Ishikawa (cell line): Measurements from ENCODE around the gene LRRC49.

Source experiments
- CEBPB ChIP-seq: IDR thresholded peaks from 2 replicates; pipeline ENCODE4 v1.6.1; 2012
- CREB1 ChIP-seq: IDR thresholded peaks from 2 replicates; pipeline ENCODE4 v1.6.1; 2012; ENCODE audit warnings: low read depth
- EGR1 ChIP-seq: IDR thresholded peaks from 2 replicates; pipeline ENCODE4 v1.6.1; 2012
- EP300 ChIP-seq: IDR thresholded peaks from 2 replicates; pipeline ENCODE4 v1.6.1; 2012; ENCODE audit warnings: borderline replicate concordance
- FOXM1 ChIP-seq: IDR thresholded peaks from 2 replicates; pipeline ENCODE4 v1.6.1; 2012; ENCODE audit warnings: low read depth, borderline replicate concordance
- NFIC ChIP-seq: IDR thresholded peaks from 2 replicates; pipeline ENCODE4 v1.6.1; 2012
- RAD21 ChIP-seq: IDR thresholded peaks from 2 replicates; pipeline ENCODE4 v1.6.1; 2012; ENCODE audit warnings: low read depth
- TAF1 ChIP-seq: IDR thresholded peaks from 2 replicates; pipeline ENCODE4 v1.6.1; 2012; ENCODE audit warnings: low read depth, mild to moderate bottlenecking
- TCF12 ChIP-seq: IDR thresholded peaks from 2 replicates; pipeline ENCODE4 v1.6.1; 2012; ENCODE audit warnings: low read depth
- TEAD4 ChIP-seq: IDR thresholded peaks from 2 replicates; pipeline ENCODE4 v1.6.1; 2012
- USF1 ChIP-seq: IDR thresholded peaks from 2 replicates; pipeline ENCODE4 v1.6.1; 2012
- YY1 ChIP-seq: IDR thresholded peaks from 2 replicates; pipeline ENCODE4 v1.6.1; 2012; ENCODE audit warnings: low read depth
- ZBTB7A ChIP-seq: IDR thresholded peaks from 2 replicates; pipeline ENCODE4 v1.6.1; 2012; ENCODE audit warnings: low read depth
- TF ChIP-seq, protein P1 (sequence below): IDR thresholded peaks from 2 replicates; pipeline ENCODE4 v1.6.1; 2012
- TF ChIP-seq, protein P2 (sequence below): IDR thresholded peaks from 2 replicates; pipeline ENCODE4 v1.6.1; 2012; ENCODE audit warnings: low read depth, mild to moderate bottlenecking

LRRC49 gene

GRCh38 chr15:70859322-70859908 lies 33.2 kb upstream of the LRRC49 start:
- TF ChIP-seq NFIC (no peak), EP300 (no peak), FOXM1 (no peak), CREB1 (no peak), TCF12 (no peak), CEBPB (no peak), RAD21 (no peak), YY1 (no peak), ZBTB7A (no peak), USF1 (no peak), EGR1 (no peak), TAF1 (no peak), TEAD4 (no peak)
- TF ChIP-seq, protein P1, sequence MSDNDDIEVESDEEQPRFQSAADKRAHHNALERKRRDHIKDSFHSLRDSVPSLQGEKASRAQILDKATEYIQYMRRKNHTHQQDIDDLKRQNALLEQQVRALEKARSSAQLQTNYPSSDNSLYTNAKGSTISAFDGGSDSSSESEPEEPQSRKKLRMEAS: no peak
- TF ChIP-seq, protein P2, sequence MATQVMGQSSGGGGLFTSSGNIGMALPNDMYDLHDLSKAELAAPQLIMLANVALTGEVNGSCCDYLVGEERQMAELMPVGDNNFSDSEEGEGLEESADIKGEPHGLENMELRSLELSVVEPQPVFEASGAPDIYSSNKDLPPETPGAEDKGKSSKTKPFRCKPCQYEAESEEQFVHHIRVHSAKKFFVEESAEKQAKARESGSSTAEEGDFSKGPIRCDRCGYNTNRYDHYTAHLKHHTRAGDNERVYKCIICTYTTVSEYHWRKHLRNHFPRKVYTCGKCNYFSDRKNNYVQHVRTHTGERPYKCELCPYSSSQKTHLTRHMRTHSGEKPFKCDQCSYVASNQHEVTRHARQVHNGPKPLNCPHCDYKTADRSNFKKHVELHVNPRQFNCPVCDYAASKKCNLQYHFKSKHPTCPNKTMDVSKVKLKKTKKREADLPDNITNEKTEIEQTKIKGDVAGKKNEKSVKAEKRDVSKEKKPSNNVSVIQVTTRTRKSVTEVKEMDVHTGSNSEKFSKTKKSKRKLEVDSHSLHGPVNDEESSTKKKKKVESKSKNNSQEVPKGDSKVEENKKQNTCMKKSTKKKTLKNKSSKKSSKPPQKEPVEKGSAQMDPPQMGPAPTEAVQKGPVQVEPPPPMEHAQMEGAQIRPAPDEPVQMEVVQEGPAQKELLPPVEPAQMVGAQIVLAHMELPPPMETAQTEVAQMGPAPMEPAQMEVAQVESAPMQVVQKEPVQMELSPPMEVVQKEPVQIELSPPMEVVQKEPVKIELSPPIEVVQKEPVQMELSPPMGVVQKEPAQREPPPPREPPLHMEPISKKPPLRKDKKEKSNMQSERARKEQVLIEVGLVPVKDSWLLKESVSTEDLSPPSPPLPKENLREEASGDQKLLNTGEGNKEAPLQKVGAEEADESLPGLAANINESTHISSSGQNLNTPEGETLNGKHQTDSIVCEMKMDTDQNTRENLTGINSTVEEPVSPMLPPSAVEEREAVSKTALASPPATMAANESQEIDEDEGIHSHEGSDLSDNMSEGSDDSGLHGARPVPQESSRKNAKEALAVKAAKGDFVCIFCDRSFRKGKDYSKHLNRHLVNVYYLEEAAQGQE: no peak

DNA sequence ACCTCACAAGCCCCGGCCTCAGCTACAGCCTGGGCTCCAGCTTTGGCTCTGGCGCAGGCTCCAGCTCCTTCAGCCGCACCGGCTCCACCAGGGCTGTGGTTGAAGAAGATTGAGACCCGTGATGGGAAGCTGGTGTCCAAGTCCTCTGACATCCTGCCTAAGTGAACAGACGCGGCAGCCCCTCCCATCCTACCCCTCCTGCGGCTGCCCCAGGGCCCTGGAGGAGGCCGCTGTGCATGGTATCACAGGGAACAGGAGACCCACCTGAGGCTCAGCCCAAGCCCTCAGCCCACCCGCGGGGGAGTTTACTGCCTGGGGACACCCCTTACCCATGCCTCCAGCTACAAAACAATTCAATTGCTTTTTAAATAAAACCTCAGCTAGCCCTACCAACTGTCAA lies 32.6 kb upstream of the LRRC49 start:
- no peak for TF ChIP-seq TCF12
- TF ChIP-seq, protein P1: no peak
- no peak for TF ChIP-seq EP300
- TF ChIP-seq TAF1: no peak
- TF ChIP-seq EGR1: no peak
- TF ChIP-seq CEBPB: no peak
- TF ChIP-seq, protein P2: no peak
- no peak for TF ChIP-seq YY1
- no peak for TF ChIP-seq CREB1
- TF ChIP-seq FOXM1: no peak
- TF ChIP-seq NFIC: no peak

DNA sequence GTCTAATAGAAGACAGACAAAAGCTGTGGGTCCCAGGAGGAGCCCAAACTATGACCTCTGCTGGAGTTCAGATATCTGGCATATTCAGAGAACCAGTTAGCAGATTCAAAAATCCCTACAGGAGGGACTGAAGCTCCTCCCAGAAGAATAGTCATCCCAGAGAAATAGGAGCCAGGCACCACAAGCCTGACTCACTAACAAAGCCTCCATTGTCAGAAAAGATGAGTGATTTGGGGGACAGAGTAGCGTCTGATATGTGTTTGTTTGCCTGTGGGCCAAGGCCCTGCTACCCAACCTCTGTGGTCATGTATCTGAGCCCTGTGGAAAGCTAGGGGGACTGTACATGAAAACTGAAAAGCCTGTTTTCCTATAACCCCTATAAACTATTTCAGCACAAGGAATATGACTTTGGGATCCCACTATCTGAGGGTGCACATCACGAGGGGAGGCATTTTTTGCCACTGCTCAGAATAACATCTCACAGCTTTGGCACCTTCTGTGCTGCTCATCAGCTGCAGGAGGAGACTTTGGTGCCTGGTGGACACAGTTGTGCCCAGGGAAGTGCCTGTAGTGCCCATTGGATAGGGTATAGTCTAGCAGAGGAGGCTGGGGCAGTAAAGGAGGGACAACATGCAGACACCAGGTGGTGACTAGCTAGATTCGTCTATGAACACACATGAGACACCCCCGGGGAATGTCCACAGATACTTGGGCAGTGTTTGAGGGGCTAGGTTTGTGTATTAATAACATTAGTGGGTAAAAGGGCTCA lies 29.0 kb upstream of the LRRC49 start:
- TF ChIP-seq NFIC (no peak), RAD21 (no peak), EP300 (no peak), ZBTB7A (no peak), TEAD4 (no peak), EGR1 (no peak), TCF12 (no peak), TAF1 (no peak), CREB1 (no peak), CEBPB (no peak), YY1 (no peak), FOXM1 (no peak), USF1 (no peak)
- TF ChIP-seq, protein P2: no peak
